Smooth muscle cell (in vitro differentiated cells): ENCODE results near the gene PTGR3. TPM values are rescaled to one million over a fixed set of nuclear protein-coding genes. Genes with fewer than 3 reads are reported as not detected.

Experiments used
- DNase-seq: peaks from one replicate; lab custom pipeline; 2025; ENCODE audit not compliant: unreplicated experiment; lab: John Stamatoyannopoulos, UW
- H2AFZ ChIP-seq: fragments of 200-600 bp; sonication (generic); 2 replicates; pipeline ENCODE4 v1.6.0; 2016; ENCODE audit warnings: antibody characterized with exemption, low read depth, mild to moderate bottlenecking
- H3F3A ChIP-seq: fragments of 200-600 bp; sonication (generic); 2 replicates; pipeline ENCODE4 v1.6.0; 2017; ENCODE audit warnings: antibody characterized with exemption, low read depth
- H3K27ac ChIP-seq: fragments of 200-600 bp; sonication (generic); 2 replicates; pipeline ENCODE4 v1.5.1; 2016; ENCODE audit warnings: low read depth, mild to moderate bottlenecking
- H3K27me3 ChIP-seq: fragments of 200-600 bp; sonication (generic); 2 replicates; pipeline ENCODE4 v1.6.1; 2016; ENCODE audit warnings: low read depth, mild to moderate bottlenecking
- H3K36me3 ChIP-seq: fragments of 200-600 bp; sonication (generic); 2 replicates; pipeline ENCODE4 v1.5.1; 2016; ENCODE audit warnings: low read depth
- H3K4me1 ChIP-seq: fragments of 200-600 bp; sonication (generic); 2 replicates; pipeline ENCODE4 v1.5.1; 2016; ENCODE audit warnings: low read depth
- H3K4me2 ChIP-seq: fragments of 200-600 bp; sonication (generic); 2 replicates; pipeline ENCODE4 v1.6.0; 2016; ENCODE audit warnings: mild to moderate bottlenecking
- H3K4me3 ChIP-seq: fragments of 200-600 bp; sonication (generic); 2 replicates; pipeline ENCODE4 v1.5.1; 2016; ENCODE audit warnings: mild to moderate bottlenecking
- H3K79me2 ChIP-seq: fragments of 200-600 bp; sonication (generic); 2 replicates; pipeline ENCODE4 v1.6.0; 2016; ENCODE audit warnings: low read depth, mild to moderate bottlenecking
- H3K9ac ChIP-seq: fragments of 200-600 bp; sonication (generic); 2 replicates; pipeline ENCODE4 v1.6.0; 2016; ENCODE audit warnings: low read depth
- H3K9me3 ChIP-seq: fragments of 200-600 bp; sonication (generic); replicated peaks from 2 replicates; pipeline ENCODE4 v1.5.1; 2016; ENCODE audit warnings: low read depth
- H4K20me1 ChIP-seq: fragments of 200-600 bp; sonication (generic); 2 replicates; pipeline ENCODE4 v1.6.0; 2016; ENCODE audit warnings: low read depth
- WGBS: methylation state at CpG from one replicate; pipeline ENCODE4 v1.1.7; 2016; ENCODE audit warnings: low lambda C conversion rate; 5-methylcytosine and 5-hydroxymethylcytosine counted together
- polyA plus RNA-seq: library from polyadenylated mRNA; unstranded; fragments of >200 nt; fragmentation: Nextera tagmentation; extraction: Ambion mirVana; gene quantifications from 2 replicates; pipeline ENCODE4 v1.2.1, GENCODE V29; 2016
- total RNA-seq: library from RNA; depleted of rRNA; stranded (reverse); fragments of >200 nt; gene quantifications from 2 replicates; pipeline ENCODE4 v1.2.3, GENCODE V29; 2014
- TF ChIP-seq, protein P1 (sequence below): fragments of 200-600 bp; sonication (generic); IDR thresholded peaks from 2 replicates; pipeline ENCODE4 v1.5.1; 2017; ENCODE audit warnings: borderline replicate concordance, mild to moderate bottlenecking, antibody characterized with exemption; ENCODE audit not compliant: insufficient read depth, poor library complexity, severe bottlenecking

PTGR3 gene
- total and polyA plus RNA-seq, 2 experiments from 2014 or later = 29.6 to 35.0 TPM

GRCh38 chr18:75253784-75254183 is 44.8 kb upstream of the PTGR3 start:
- Histone ChIP-seq H3K4me2 (peak overlapping the region; percentile 65), H3K4me1 (no peaks in the 10 kb centered on the region), H3K9ac (no peak overlapping the region), H3K27me3 (no peaks in the 10 kb centered on the region), H2AFZ (no peak overlapping the region), H4K20me1 (peaks cover 92% of the 10 kb centered on the region), H3K36me3 (no peaks in the 10 kb centered on the region), H3K27ac (peak overlapping the region; percentile 45), H3K79me2 (peaks cover 100% of the 10 kb centered on the region), H3K9me3 (no peaks in the 10 kb centered on the region), H3F3A (no peaks in the 10 kb centered on the region), H3K4me3 (no peak overlapping the region)
- TF ChIP-seq, protein P1, sequence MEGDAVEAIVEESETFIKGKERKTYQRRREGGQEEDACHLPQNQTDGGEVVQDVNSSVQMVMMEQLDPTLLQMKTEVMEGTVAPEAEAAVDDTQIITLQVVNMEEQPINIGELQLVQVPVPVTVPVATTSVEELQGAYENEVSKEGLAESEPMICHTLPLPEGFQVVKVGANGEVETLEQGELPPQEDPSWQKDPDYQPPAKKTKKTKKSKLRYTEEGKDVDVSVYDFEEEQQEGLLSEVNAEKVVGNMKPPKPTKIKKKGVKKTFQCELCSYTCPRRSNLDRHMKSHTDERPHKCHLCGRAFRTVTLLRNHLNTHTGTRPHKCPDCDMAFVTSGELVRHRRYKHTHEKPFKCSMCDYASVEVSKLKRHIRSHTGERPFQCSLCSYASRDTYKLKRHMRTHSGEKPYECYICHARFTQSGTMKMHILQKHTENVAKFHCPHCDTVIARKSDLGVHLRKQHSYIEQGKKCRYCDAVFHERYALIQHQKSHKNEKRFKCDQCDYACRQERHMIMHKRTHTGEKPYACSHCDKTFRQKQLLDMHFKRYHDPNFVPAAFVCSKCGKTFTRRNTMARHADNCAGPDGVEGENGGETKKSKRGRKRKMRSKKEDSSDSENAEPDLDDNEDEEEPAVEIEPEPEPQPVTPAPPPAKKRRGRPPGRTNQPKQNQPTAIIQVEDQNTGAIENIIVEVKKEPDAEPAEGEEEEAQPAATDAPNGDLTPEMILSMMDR = no peak
- WGBS = 44% methylated on average over 4 of the region's 4 CpGs
- no peak for DNase-seq

DNA sequence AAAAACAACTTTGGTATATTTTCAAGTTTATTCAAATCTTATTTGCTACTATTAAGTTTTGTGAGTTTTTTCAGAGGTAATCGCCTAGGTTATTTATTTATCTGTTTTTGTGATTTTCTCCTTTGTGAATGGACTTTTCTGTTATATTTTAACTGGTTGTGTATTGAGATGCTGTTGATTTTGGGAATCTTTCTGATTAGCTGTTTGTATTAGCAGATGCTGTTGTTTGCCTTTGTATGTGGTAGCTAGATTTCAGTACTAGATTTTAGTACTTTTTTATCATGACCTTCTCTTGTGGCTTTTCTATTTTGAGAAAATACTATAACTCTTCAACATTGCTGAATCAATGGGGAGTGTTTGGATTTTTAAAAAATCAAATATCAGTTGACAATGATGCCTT is 44.1 kb upstream of the PTGR3 start:
- Histone ChIP-seq H4K20me1 (peaks cover 91% of the 10 kb centered on the region), H3K27ac (peak overlapping the region; percentile 45), H2AFZ (no peak overlapping the region), H3K27me3 (no peaks in the 10 kb centered on the region), H3K4me2 (peak overlapping the region; percentile 65), H3K4me3 (no peak overlapping the region), H3K9me3 (no peaks in the 10 kb centered on the region), H3K79me2 (peaks cover 100% of the 10 kb centered on the region), H3K9ac (no peak overlapping the region), H3F3A (no peaks in the 10 kb centered on the region), H3K36me3 (no peaks in the 10 kb centered on the region), H3K4me1 (no peaks in the 10 kb centered on the region)
- TF ChIP-seq, protein P1 = no peak
- no peak for DNase-seq
- 97% methylated on average over 1 of the region's 1 CpG for WGBS

GRCh38 chr18:75252136-75252535 is 43.2 kb upstream of the PTGR3 start:
- Histone ChIP-seq H3K4me1 (no peaks in the 10 kb centered on the region), H3K79me2 (peaks cover 100% of the 10 kb centered on the region), H3F3A (no peaks in the 10 kb centered on the region), H4K20me1 (peaks cover 83% of the 10 kb centered on the region), H3K9me3 (no peaks in the 10 kb centered on the region), H3K4me2 (no peak overlapping the region), H2AFZ (no peak overlapping the region), H3K9ac (no peak overlapping the region), H3K4me3 (no peak overlapping the region), H3K36me3 (no peaks in the 10 kb centered on the region), H3K27ac (peak overlapping the region; percentile 15), H3K27me3 (no peaks in the 10 kb centered on the region)
- TF ChIP-seq, protein P1 = no peak
- no peak for DNase-seq
- 86% methylated on average over 2 of the region's 2 CpGs for WGBS

- Histone ChIP-seq H3K9me3 (no peaks in the 10 kb centered on the region), H3K36me3 (no peaks in the 10 kb centered on the region), H3K27me3 (no peaks in the 10 kb centered on the region), H2AFZ (no peak overlapping the region), H3K9ac (no peak overlapping the region), H3K27ac (no peak overlapping the region), H3K4me3 (no peak overlapping the region), H3K4me1 (no peaks in the 10 kb centered on the region), H4K20me1 (peaks cover 83% of the 10 kb centered on the region), H3K4me2 (no peak overlapping the region), H3K79me2 (peaks cover 100% of the 10 kb centered on the region), H3F3A (no peaks in the 10 kb centered on the region)
- WGBS = 94% methylated on average over 5 of the region's 5 CpGs
- DNase-seq = no peak
- TF ChIP-seq, protein P1 = no peak
Measured at GRCh38 chr18:75251466-75251865, 42.5 kb upstream of the PTGR3 start.
